Liver (tissue), 9 donors: ENCODE measurements around the gene RNF222. TPM values are rescaled to one million over a fixed set of nuclear protein-coding genes. Genes with fewer than 3 reads are reported as not detected.

Source experiments
- DNase-seq: peaks from one replicate; pipeline ENCODE4 v3.0.0-alpha.2; 2017; ENCODE audit warnings: low spot score
- H3K27ac ChIP-seq, 2 donors: one replicate each; pipeline ENCODE4 v1.7.0; 2013; ENCODE audit warnings: inconsistent platforms in 2 of 2, low read length in 2 of 2, control low read depth in 1 of 2, low read depth in 1 of 2, mild to moderate bottlenecking in 1 of 2
- H3K27me3 ChIP-seq, 4 donors: one replicate each; pipeline versions ENCODE4 v1.6.1 to v1.7.0; 2013; ENCODE audit warnings: low read length in 3 of 4, inconsistent platforms in 1 of 4, mild to moderate bottlenecking in 1 of 4, moderate library complexity in 1 of 4; ENCODE audit not compliant: control insufficient read depth in 4 of 4, insufficient read depth in 4 of 4
- H3K36me3 ChIP-seq, 4 donors: one replicate each; pipeline versions ENCODE4 v1.6.1 to v1.7.0; 2013; ENCODE audit warnings: low read length in 3 of 4, mild to moderate bottlenecking in 3 of 4, low read depth in 1 of 4, moderate library complexity in 1 of 4; ENCODE audit not compliant: control insufficient read depth in 4 of 4, insufficient read depth in 3 of 4
- H3K4me1 ChIP-seq, 4 donors: one replicate each; pipeline versions ENCODE4 v1.6.1 to v1.7.0; 2013; ENCODE audit warnings: low read length in 3 of 4, mild to moderate bottlenecking in 3 of 4, moderate library complexity in 1 of 4; ENCODE audit not compliant: control insufficient read depth in 4 of 4, insufficient read depth in 4 of 4
- H3K4me3 ChIP-seq, 3 donors: one replicate each; pipeline versions ENCODE4 v1.6.1 to v1.7.0; 2013; ENCODE audit warnings: low read length in 3 of 3, control low read depth in 1 of 3, low read depth in 1 of 3, mild to moderate bottlenecking in 1 of 3
- H3K9ac ChIP-seq, 2 donors: one replicate each; pipeline ENCODE4 v1.7.0; 2013; ENCODE audit warnings: low read length in 2 of 2, mild to moderate bottlenecking in 2 of 2, moderate library complexity in 2 of 2, control low read depth in 1 of 2, low read depth in 1 of 2
- H3K9me3 ChIP-seq, 4 donors: one replicate each; pipeline versions ENCODE4 v1.6.1 to v1.7.0; 2013; ENCODE audit warnings: low read length in 3 of 4; ENCODE audit not compliant: control insufficient read depth in 4 of 4
- EGR1 ChIP-seq, 2 donors: IDR thresholded peaks; 2 replicates each; pipeline ENCODE4 v1.6.1; 2016 to 2018; ENCODE audit warnings: antibody characterized with exemption in 2 of 2, low read depth in 2 of 2
- FOXA2 ChIP-seq: IDR thresholded peaks from 2 replicates; pipeline ENCODE4 v1.6.1; 2016; ENCODE audit warnings: antibody characterized with exemption
- HNF4A ChIP-seq, 2 donors: conservative IDR thresholded peaks; 2 replicates each; pipeline ENCODE4 v1.6.1; 2016; ENCODE audit warnings: antibody characterized with exemption in 2 of 2, mild to moderate bottlenecking in 2 of 2
- HNF4G ChIP-seq: IDR thresholded peaks from 2 replicates; pipeline ENCODE4 v1.6.1; 2016; ENCODE audit warnings: antibody characterized with exemption
- JUND ChIP-seq, 2 donors: IDR thresholded peaks; 2 replicates each; pipeline ENCODE4 v1.6.1; 2016; ENCODE audit warnings: antibody characterized with exemption in 2 of 2
- RXRA ChIP-seq, 2 donors: IDR thresholded peaks; 2 replicates each; pipeline ENCODE4 v1.6.1; 2017 to 2018; ENCODE audit warnings: antibody characterized with exemption in 2 of 2, mild to moderate bottlenecking in 1 of 2
- TAF1 ChIP-seq: conservative IDR thresholded peaks from 2 replicates; pipeline ENCODE4 v1.6.1; 2016; ENCODE audit warnings: antibody characterized with exemption, mild to moderate bottlenecking
- YY1 ChIP-seq: IDR thresholded peaks from 2 replicates; pipeline ENCODE4 v1.6.1; 2016; ENCODE audit warnings: antibody characterized with exemption, mild to moderate bottlenecking
- WGBS: extraction: QIAGEN DNeasy Blood & Tissue Kit; methylation state at CpG from one replicate; pipeline ENCODE4 v1.1.7; 2013; 5-methylcytosine and 5-hydroxymethylcytosine counted together
- polyA plus RNA-seq, 2 donors: library from polyadenylated mRNA; stranded (reverse) in 1 of 2; unstranded in 1 of 2; fragments of 200-250 nt in 1 of 2; fragments of >200 nt in 1 of 2; fragmentation: Nextera tagmentation in 1 of 2; extraction: Ambion mirVana in 1 of 2; gene quantifications; one replicate each; pipeline versions ENCODE4 v1.2.1 to v1.2.3, GENCODE V29; 2013 to 2015
- total RNA-seq, 2 donors: library from RNA; depleted of rRNA; stranded (reverse); fragments of >200 nt; gene quantifications; one replicate each; pipeline ENCODE4 v1.2.3, GENCODE V29; 2014
- TF ChIP-seq, protein P1 (sequence below): IDR thresholded peaks from 2 replicates; pipeline ENCODE4 v1.6.1; 2016; ENCODE audit warnings: antibody characterized with exemption
- TF ChIP-seq, protein P2 (sequence below): IDR thresholded peaks from 2 replicates; pipeline ENCODE4 v1.6.1; 2016; ENCODE audit warnings: antibody characterized with exemption
- TF ChIP-seq, protein P3 (sequence below): IDR thresholded peaks from 2 replicates; pipeline ENCODE4 v1.6.1; 2016; ENCODE audit warnings: antibody characterized with exemption, mild to moderate bottlenecking
- TF ChIP-seq, protein P4 (sequence below): fragments of 150-350 bp; IDR thresholded peaks from 2 replicates; pipeline ENCODE4 v1.5.1; 2017; ENCODE audit warnings: improper control_type of control experiment, low read depth, low read length; ENCODE audit not compliant: missing input control
- donor health status: healthy.
- donor health status: healthy.
- donor health status: healthy.
- donor health status: healthy.
- donor health status: healthy.

RNF222 gene
- total and polyA plus RNA-seq, 4 donors, result not detected

DNA sequence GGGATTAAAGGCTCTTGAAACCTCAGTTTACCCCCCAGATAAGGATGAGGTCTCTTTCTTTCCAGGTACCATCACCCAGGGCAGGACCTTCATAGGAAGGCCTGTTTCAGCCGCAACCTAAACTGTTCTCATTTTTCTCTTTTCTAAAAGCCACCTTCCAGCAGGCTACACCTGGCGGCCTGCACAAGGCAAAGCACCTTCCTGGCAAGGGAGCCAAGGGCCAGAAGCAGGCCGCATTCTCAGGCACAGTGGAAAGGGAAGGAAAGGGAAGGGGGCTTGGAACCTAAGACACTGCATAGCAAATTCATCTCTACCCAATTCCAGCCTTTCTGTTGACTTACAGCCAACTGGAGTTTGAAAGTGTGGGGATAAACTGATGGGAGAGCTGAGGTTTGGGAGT lies 29.2 kb upstream of the RNF222 start:
- TF ChIP-seq EGR1 (IDR thresholded peaks at IDR 0.05; ENCODE audit: low read depth in 2 of 2) (no peak), HNF4G (no peak)
- TF ChIP-seq, protein P1, sequence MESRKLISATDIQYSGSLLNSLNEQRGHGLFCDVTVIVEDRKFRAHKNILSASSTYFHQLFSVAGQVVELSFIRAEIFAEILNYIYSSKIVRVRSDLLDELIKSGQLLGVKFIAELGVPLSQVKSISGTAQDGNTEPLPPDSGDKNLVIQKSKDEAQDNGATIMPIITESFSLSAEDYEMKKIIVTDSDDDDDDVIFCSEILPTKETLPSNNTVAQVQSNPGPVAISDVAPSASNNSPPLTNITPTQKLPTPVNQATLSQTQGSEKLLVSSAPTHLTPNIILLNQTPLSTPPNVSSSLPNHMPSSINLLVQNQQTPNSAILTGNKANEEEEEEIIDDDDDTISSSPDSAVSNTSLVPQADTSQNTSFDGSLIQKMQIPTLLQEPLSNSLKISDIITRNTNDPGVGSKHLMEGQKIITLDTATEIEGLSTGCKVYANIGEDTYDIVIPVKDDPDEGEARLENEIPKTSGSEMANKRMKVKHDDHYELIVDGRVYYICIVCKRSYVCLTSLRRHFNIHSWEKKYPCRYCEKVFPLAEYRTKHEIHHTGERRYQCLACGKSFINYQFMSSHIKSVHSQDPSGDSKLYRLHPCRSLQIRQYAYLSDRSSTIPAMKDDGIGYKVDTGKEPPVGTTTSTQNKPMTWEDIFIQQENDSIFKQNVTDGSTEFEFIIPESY, result no peak
- TF ChIP-seq, protein P2, sequence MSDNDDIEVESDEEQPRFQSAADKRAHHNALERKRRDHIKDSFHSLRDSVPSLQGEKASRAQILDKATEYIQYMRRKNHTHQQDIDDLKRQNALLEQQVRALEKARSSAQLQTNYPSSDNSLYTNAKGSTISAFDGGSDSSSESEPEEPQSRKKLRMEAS, result no peak
- DNase-seq, result no peak
- no peaks in the 10 kb centered on the region for H3K9me3 ChIP-seq
- 97% methylated on average over 3 of the region's 3 CpGs for WGBS
- H3K4me3 ChIP-seq, result no peak overlapping the region
- no peak overlapping the region for H3K9ac ChIP-seq
- peaks cover 6 to 39% (median 30%) of the 10 kb centered on the region in 4 donors for H3K4me1 ChIP-seq
- no peaks in the 10 kb centered on the region for H3K36me3 ChIP-seq
- no peaks in the 10 kb centered on the region for H3K27me3 ChIP-seq
- peak overlapping the region; percentile 74 to 83 for H3K27ac ChIP-seq

DNA sequence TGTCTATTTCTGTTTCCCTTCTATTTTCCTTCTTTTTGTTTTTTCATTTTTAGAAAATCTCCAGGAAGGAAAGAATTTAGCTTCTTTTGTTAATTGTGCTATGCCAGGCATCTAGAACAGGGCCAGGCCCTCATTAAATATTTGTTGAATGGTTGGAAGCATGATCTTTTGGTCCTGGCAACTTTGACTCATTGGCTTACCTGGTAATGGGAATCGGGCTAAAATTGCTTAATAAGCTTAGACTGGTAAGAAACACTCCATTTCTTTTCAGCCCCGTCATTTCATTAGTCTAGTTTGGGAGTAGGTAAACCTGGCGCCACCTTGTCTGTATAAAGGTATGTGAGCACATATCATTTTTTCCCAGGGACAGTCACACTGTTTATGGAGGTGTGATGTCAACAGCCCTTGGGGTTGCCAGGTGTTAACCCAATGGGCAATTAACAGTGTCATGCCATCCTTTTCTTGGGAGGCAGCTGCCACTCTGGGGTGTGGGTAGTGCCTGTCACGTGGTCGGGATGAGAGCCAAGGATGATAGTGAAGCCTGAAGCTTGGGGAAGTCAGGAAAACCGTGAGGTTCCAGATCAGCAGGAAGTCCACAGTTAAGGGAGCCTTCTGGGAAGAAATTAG lies 28.6 kb upstream of the RNF222 start:
- Histone ChIP-seq H3K27me3 (no peaks in the 10 kb centered on the region), H3K27ac (peak overlapping the region; percentile 74 to 83), H3K4me3 (no peak overlapping the region), H3K36me3 (no peaks in the 10 kb centered on the region), H3K9me3 (no peaks in the 10 kb centered on the region), H3K4me1 (peaks cover 5 to 39% (median 31%) of the 10 kb centered on the region in 4 donors), H3K9ac (no peak overlapping the region)
- 48% methylated on average over 6 of the region's 6 CpGs for WGBS
- no peak for DNase-seq
- TF ChIP-seq EGR1 (IDR thresholded peaks at IDR 0.05; ENCODE audit: low read depth in 2 of 2) (peak in 1 of 2 donors; percentile 56), RXRA (IDR thresholded peaks at IDR 0.05) (peak in 1 of 2 donors; percentile 60), JUND (IDR thresholded peaks at IDR 0.05) (peak; percentile 51 to 93), FOXA2 (no peak), YY1 (peak; percentile 54), HNF4A (conservative IDR thresholded peaks at IDR 0.05) (peak in 1 of 2 donors; percentile 71), TAF1 (no peak)

DNA sequence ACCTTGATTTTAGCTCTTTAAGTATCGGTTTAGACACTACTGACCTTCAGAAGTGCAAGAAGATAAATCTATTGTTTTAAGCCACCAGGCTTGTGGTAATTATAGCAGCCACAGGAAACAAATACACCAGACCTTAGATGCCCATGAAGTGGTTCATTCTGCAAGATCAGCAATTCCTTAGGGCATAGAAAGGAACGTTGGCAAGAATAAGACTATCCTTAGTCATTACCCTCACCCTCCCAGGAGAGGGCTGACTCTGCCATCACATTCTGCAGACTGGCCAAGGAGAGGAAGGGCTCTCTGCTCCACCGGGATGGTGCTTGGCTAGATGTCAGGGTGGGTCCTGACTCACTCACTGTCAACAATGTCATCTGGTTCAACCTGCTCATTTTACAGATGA lies 23.9 kb upstream of the RNF222 start:
- Histone ChIP-seq H3K9ac (no peak overlapping the region), H3K4me1 (peaks cover 8 to 56% (median 47%) of the 10 kb centered on the region in 4 donors), H3K27ac (peak overlapping the region; percentile 70 to 88), H3K9me3 (no peaks in the 10 kb centered on the region), H3K36me3 (no peaks in the 10 kb centered on the region), H3K27me3 (no peaks in the 10 kb centered on the region), H3K4me3 (no peak overlapping the region)
- no peak for DNase-seq
- WGBS, result 56% methylated on average over 3 of the region's 3 CpGs
- TF ChIP-seq HNF4A (conservative IDR thresholded peaks at IDR 0.05) (no peak), RXRA (IDR thresholded peaks at IDR 0.05) (no peak), EGR1 (IDR thresholded peaks at IDR 0.05; ENCODE audit: low read depth in 2 of 2) (no peak), HNF4G (no peak), TAF1 (no peak), YY1 (no peak)
- TF ChIP-seq, protein P3, sequence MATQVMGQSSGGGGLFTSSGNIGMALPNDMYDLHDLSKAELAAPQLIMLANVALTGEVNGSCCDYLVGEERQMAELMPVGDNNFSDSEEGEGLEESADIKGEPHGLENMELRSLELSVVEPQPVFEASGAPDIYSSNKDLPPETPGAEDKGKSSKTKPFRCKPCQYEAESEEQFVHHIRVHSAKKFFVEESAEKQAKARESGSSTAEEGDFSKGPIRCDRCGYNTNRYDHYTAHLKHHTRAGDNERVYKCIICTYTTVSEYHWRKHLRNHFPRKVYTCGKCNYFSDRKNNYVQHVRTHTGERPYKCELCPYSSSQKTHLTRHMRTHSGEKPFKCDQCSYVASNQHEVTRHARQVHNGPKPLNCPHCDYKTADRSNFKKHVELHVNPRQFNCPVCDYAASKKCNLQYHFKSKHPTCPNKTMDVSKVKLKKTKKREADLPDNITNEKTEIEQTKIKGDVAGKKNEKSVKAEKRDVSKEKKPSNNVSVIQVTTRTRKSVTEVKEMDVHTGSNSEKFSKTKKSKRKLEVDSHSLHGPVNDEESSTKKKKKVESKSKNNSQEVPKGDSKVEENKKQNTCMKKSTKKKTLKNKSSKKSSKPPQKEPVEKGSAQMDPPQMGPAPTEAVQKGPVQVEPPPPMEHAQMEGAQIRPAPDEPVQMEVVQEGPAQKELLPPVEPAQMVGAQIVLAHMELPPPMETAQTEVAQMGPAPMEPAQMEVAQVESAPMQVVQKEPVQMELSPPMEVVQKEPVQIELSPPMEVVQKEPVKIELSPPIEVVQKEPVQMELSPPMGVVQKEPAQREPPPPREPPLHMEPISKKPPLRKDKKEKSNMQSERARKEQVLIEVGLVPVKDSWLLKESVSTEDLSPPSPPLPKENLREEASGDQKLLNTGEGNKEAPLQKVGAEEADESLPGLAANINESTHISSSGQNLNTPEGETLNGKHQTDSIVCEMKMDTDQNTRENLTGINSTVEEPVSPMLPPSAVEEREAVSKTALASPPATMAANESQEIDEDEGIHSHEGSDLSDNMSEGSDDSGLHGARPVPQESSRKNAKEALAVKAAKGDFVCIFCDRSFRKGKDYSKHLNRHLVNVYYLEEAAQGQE, result no peak
- TF ChIP-seq, protein P4, sequence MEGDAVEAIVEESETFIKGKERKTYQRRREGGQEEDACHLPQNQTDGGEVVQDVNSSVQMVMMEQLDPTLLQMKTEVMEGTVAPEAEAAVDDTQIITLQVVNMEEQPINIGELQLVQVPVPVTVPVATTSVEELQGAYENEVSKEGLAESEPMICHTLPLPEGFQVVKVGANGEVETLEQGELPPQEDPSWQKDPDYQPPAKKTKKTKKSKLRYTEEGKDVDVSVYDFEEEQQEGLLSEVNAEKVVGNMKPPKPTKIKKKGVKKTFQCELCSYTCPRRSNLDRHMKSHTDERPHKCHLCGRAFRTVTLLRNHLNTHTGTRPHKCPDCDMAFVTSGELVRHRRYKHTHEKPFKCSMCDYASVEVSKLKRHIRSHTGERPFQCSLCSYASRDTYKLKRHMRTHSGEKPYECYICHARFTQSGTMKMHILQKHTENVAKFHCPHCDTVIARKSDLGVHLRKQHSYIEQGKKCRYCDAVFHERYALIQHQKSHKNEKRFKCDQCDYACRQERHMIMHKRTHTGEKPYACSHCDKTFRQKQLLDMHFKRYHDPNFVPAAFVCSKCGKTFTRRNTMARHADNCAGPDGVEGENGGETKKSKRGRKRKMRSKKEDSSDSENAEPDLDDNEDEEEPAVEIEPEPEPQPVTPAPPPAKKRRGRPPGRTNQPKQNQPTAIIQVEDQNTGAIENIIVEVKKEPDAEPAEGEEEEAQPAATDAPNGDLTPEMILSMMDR, result no peak
